OCI-LY3 (cell line): ENCODE measurements around the gene STC2.

ENCODE experiments used
- H2AFZ ChIP-seq: fragments of 200-600, 300-600 bp; shearing (Covaris generic); 2 replicates; pipeline ENCODE4 v1.6.0; 2014; ENCODE audit warnings: antibody characterized with exemption, low read depth, low read length
- H3K27ac ChIP-seq: fragments of 200-600, 300-600 bp; sonication (generic); 2 replicates; pipeline ENCODE4 v1.5.1; 2014; ENCODE audit warnings: mild to moderate bottlenecking, low read length, moderate library complexity, mixed read lengths
- H3K27me3 ChIP-seq: fragments of 200-600, 300-600 bp; sonication (generic); 2 replicates; pipeline ENCODE4 v1.6.1; 2014; ENCODE audit warnings: low read depth, low read length, mixed read lengths
- H3K36me3 ChIP-seq: fragments of 200-600, 300-600 bp; sonication (generic); replicated peaks from 2 replicates; pipeline ENCODE3; 2014; ENCODE audit warnings: low read depth, low read length, mixed read lengths
- H3K4me1 ChIP-seq: fragments of 300-600, 200-600 bp; sonication (generic); 2 replicates; pipeline ENCODE4 v1.6.1; 2014; ENCODE audit warnings: low read length, mixed read lengths
- H3K4me2 ChIP-seq: fragments of 200-600, 300-600 bp; sonication (generic); 2 replicates; pipeline ENCODE4 v1.6.1; 2014; ENCODE audit warnings: low read length, mixed read lengths
- H3K4me3 ChIP-seq: fragments of 300-600, 200-600 bp; sonication (generic); 2 replicates; pipeline ENCODE4 v1.5.1; 2014; ENCODE audit warnings: antibody characterized with exemption, mild to moderate bottlenecking, low read length, moderate library complexity
- H3K79me2 ChIP-seq: fragments of 300-600, 200-600 bp; shearing (Covaris generic); 2 replicates; pipeline ENCODE4 v1.6.1; 2014; ENCODE audit warnings: mild to moderate bottlenecking, low read length, mixed read lengths
- H3K9ac ChIP-seq: fragments of 300-600, 200-600 bp; shearing (Covaris generic); 2 replicates; pipeline ENCODE4 v1.6.0; 2014; ENCODE audit warnings: mild to moderate bottlenecking, low read length, moderate library complexity
- H3K9me3 ChIP-seq: fragments of 200-600, 300-600 bp; shearing (Covaris generic); 2 replicates; pipeline ENCODE4 v1.6.1; 2014; ENCODE audit warnings: low read length, mixed read lengths; ENCODE audit not compliant: insufficient read depth
- H4K20me1 ChIP-seq: fragments of 200-600, 300-600 bp; sonication (generic); 2 replicates; pipeline ENCODE4 v1.6.1; 2016; ENCODE audit warnings: low read length, mixed read lengths; ENCODE audit not compliant: insufficient read depth
- CTCF ChIP-seq: fragments of 200-600, 300-600 bp; sonication (generic); IDR thresholded peaks from 2 replicates; pipeline ENCODE4 v1.5.1; 2014; ENCODE audit warnings: antibody characterized with exemption, low read length, low read depth
- EZH2phosphoT487 ChIP-seq: fragments of 200-600 bp; shearing (Covaris generic); IDR thresholded peaks from 2 replicates; pipeline ENCODE4 v1.6.1; 2018; ENCODE audit warnings: antibody characterized with exemption, mixed run types, low read depth

STC2 gene

GRCh38 chr5:173302546-173303155, 25.6 kb downstream of the STC2 start:
- Histone ChIP-seq H3K27me3 (peaks cover 5% of the 10 kb centered on the region; the same call in 1 of the 2 replicates), H3K4me3 (no peak overlapping the region), H3K27ac (no peak overlapping the region), H2AFZ (no peak overlapping the region), H3K9ac (no peak overlapping the region), H3K36me3 (no peaks in the 10 kb centered on the region), H4K20me1 (no peaks in the 10 kb centered on the region), H3K79me2 (no peaks in the 10 kb centered on the region), H3K4me1 (no peaks in the 10 kb centered on the region), H3K9me3 (no peaks in the 10 kb centered on the region), H3K4me2 (no peak overlapping the region)
- TF ChIP-seq EZH2phosphoT487 (no peak), CTCF (no peak)

GRCh38 chr5:173301695-173302545, 26.3 kb downstream of the STC2 start:
- Histone ChIP-seq H3K4me2 (no peak overlapping the region), H4K20me1 (no peaks in the 10 kb centered on the region), H3K79me2 (no peaks in the 10 kb centered on the region), H2AFZ (no peak overlapping the region), H3K36me3 (no peaks in the 10 kb centered on the region), H3K27me3 (peaks cover 5% of the 10 kb centered on the region; the same call in 1 of the 2 replicates), H3K4me3 (no peak overlapping the region), H3K27ac (no peak overlapping the region), H3K9ac (no peak overlapping the region), H3K9me3 (no peaks in the 10 kb centered on the region), H3K4me1 (no peaks in the 10 kb centered on the region)
- TF ChIP-seq EZH2phosphoT487 (no peak), CTCF (no peak)

GRCh38 chr5:173300389-173301047, 27.7 kb downstream of the STC2 start:
- Histone ChIP-seq H4K20me1 (no peaks in the 10 kb centered on the region), H2AFZ (no peak overlapping the region), H3K79me2 (no peaks in the 10 kb centered on the region), H3K9ac (no peak overlapping the region), H3K4me2 (no peak overlapping the region), H3K4me3 (no peak overlapping the region), H3K4me1 (no peaks in the 10 kb centered on the region), H3K27me3 (peaks cover 7% of the 10 kb centered on the region), H3K36me3 (no peaks in the 10 kb centered on the region), H3K27ac (no peak overlapping the region), H3K9me3 (no peaks in the 10 kb centered on the region)
- TF ChIP-seq CTCF: no peak
- TF ChIP-seq EZH2phosphoT487: no peak

DNA sequence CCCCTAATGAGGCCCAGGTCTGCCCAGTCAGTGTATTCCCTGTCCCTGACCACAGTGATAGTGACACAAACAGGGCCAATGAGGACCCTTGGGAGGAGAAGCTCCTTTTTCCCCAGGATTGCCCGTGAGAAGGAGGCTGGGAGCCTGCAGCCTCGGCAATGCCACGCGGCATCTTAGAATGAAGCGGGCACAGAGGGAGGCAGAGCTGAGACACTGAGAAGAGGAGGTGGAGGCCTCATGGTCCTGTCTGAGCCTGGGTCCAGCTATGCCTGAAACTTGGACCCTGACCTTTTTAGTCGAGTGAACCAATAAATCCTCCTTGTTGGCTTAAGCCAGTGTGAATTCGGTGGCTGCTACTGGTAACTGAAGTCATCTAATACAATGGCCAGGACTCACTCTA, 28.4 kb downstream of the STC2 start:
- Histone ChIP-seq H3K9ac (no peak overlapping the region), H3K27ac (no peak overlapping the region), H3K27me3 (peaks cover 7% of the 10 kb centered on the region), H2AFZ (no peak overlapping the region), H3K9me3 (no peaks in the 10 kb centered on the region), H3K36me3 (no peaks in the 10 kb centered on the region), H3K79me2 (no peaks in the 10 kb centered on the region), H3K4me1 (no peaks in the 10 kb centered on the region), H3K4me3 (no peak overlapping the region), H4K20me1 (no peaks in the 10 kb centered on the region), H3K4me2 (no peak overlapping the region)
- TF ChIP-seq CTCF (no peak), EZH2phosphoT487 (no peak)
